Mucosa of descending colon (tissue), 3 donors: ENCODE results near the gene GRM4. TPM values are rescaled to one million over a fixed set of nuclear protein-coding genes. Genes with fewer than 3 reads are reported as not detected.

Experiments
- ATAC-seq: fragments of 200-7000 bp; cut with Tn5 transposase; one replicate; pipeline ENCODE4 v1.9.1; 2020; ENCODE audit warnings: mild to moderate bottlenecking, moderate library complexity
- DNase-seq, 3 donors: peaks; one replicate each; pipeline ENCODE4 v3.0.0-alpha.2; 2020
- H3K36me3 ChIP-seq: fragments of 200-600 bp; one replicate; pipeline ENCODE4 v1.8.0; 2021; ENCODE audit warnings: low read depth, mild to moderate bottlenecking
- H3K4me1 ChIP-seq: fragments of 200-600 bp; one replicate; pipeline ENCODE4 v1.8.0; 2021; ENCODE audit warnings: low read depth, mild to moderate bottlenecking
- H3K4me3 ChIP-seq: fragments of 200-600 bp; one replicate; pipeline ENCODE4 v1.8.0; 2021; ENCODE audit warnings: mild to moderate bottlenecking
- H3K9me3 ChIP-seq: fragments of 200-600 bp; one replicate; pipeline ENCODE4 v1.8.0; 2021; ENCODE audit warnings: mild to moderate bottlenecking
- CTCF ChIP-seq: fragments of 200-600 bp; IDR thresholded peaks from one replicate; pipeline ENCODE4 v1.8.0; 2022; ENCODE audit warnings: antibody characterized with exemption, mild to moderate bottlenecking
- intact Hi-C, 2 donors: fragments of 100-400 bp; cut with DNase I in 1 of 2; cut with micrococcal nuclease in 1 of 2; formaldehyde crosslinking; loops; one replicate each; pipeline versions ENCODE4 v1.11.0 to v1.11.1; 2022; cut with DNase I, micrococcal nuclease
- total RNA-seq, 3 donors: library from RNA; stranded (reverse); fragmentation: NEBNext Ultra II Directional in 2 of 3; extraction: Animal tissue kit (Norgen Biotek cat#: 25700) in 2 of 3; gene quantifications; one replicate each; pipeline versions ENCODE4 v1.2.1 to v1.2.4, GENCODE V29; 2021 to 2023
- donor health status: DM: no; HTN: no; CAD: no; lungs with moderate emphysema.
- donor health status: DM: no; HTN: no; CAD: no.
- donor health status: DM: no; HTN: yes; CAD: no.

GRM4 gene
- total RNA-seq, 3 donors from 2014 or later = 0.22 to 0.25 TPM; not detected in 1

- Histone ChIP-seq H3K36me3 (no peaks in the 10 kb centered on the region), H3K9me3 (no peaks in the 10 kb centered on the region), H3K4me3 (no peak overlapping the region), H3K4me1 (no peaks in the 10 kb centered on the region)
- DNase-seq = no peak
- intact Hi-C loops = loop anchor here in 1 of 2 donors (10.0 kb wide), 1 partner anchor 98 kb away; no protein-coding TSS in a partner anchor
- TF ChIP-seq CTCF = no peak
- no peak for ATAC-seq
Measured at GRCh38 chr6:34057191-34057590, 88.7 kb downstream of the GRM4 start.

GRCh38 chr6:34056305-34057108 lies 89.4 kb downstream of the GRM4 start:
- TF ChIP-seq CTCF = no peak
- H3K9me3 ChIP-seq = no peaks in the 10 kb centered on the region
- no peak overlapping the region for H3K4me3 ChIP-seq
- intact Hi-C loops = loop anchor here in 1 of 2 donors (10.0 kb wide), 1 partner anchor 98 kb away; no protein-coding TSS in a partner anchor
- ATAC-seq (peak; percentile 82), DNase-seq (peak; percentile 75 to 84 (median 83))
- H3K4me1 ChIP-seq = no peaks in the 10 kb centered on the region
- no peaks in the 10 kb centered on the region for H3K36me3 ChIP-seq

GRCh38 chr6:34055223-34055933 lies 90.5 kb downstream of the GRM4 start:
- ATAC-seq = peak; percentile 54
- H3K9me3 ChIP-seq = no peaks in the 10 kb centered on the region
- H3K36me3 ChIP-seq = no peaks in the 10 kb centered on the region
- peak; percentile 64 for TF ChIP-seq CTCF
- intact Hi-C loops = loop anchor here in 1 of 2 donors (10.0 kb wide), 1 partner anchor 99 kb away; no protein-coding TSS in a partner anchor
- H3K4me3 ChIP-seq = no peak overlapping the region
- peak in 2 of 3 donors; percentile 70 to 75 for DNase-seq
- H3K4me1 ChIP-seq = no peaks in the 10 kb centered on the region

GRCh38 chr6:34053721-34054120 lies 92.2 kb downstream of the GRM4 start:
- no peak for TF ChIP-seq CTCF
- H3K36me3 ChIP-seq = no peaks in the 10 kb centered on the region
- peak in 2 of 3 donors; percentile 54 to 59 for DNase-seq
- no peaks in the 10 kb centered on the region for H3K9me3 ChIP-seq
- no peak overlapping the region for H3K4me3 ChIP-seq
- peak; percentile 80 for ATAC-seq
- no peaks in the 10 kb centered on the region for H3K4me1 ChIP-seq
- intact Hi-C loops = loop anchor here in 1 of 2 donors (10.0 kb wide), 1 partner anchor 101 kb away; no protein-coding TSS in a partner anchor

- intact Hi-C loops = loop anchor here in 1 of 2 donors (10.0 kb wide), 1 partner anchor 102 kb away; no protein-coding TSS in a partner anchor
- no peaks in the 10 kb centered on the region for H3K4me1 ChIP-seq
- H3K36me3 ChIP-seq = no peaks in the 10 kb centered on the region
- DNase-seq (no peak), ATAC-seq (no peak)
- TF ChIP-seq CTCF = no peak
- H3K9me3 ChIP-seq = no peaks in the 10 kb centered on the region
- no peak overlapping the region for H3K4me3 ChIP-seq
Measured at GRCh38 chr6:34052918-34053608, 92.8 kb downstream of the GRM4 start.
